SK-N-SH treated with all-trans-retinoic acid at 6 μM for 48 hours (cell line): ENCODE results near the gene LRRC40.

Source experiments
- ATAC-seq: fragments of 200-7000 bp; cut with Tn5 transposase; 3 replicates; pipeline ENCODE4 v1.9.1; 2020; ENCODE audit warnings: mild to moderate bottlenecking, moderate library complexity
- ARNTL ChIP-seq: fragments of 450-650 bp; formaldehyde crosslinking; IDR thresholded peaks from 2 replicates; pipeline ENCODE4 v1.5.0; 2020; ENCODE audit warnings: low read depth, mild to moderate bottlenecking, moderate library complexity, borderline replicate concordance
- BACH2 ChIP-seq: fragments of 250-450 bp; sonication (Bioruptor Pico); IDR thresholded peaks from 2 replicates; pipeline ENCODE4 v1.9.0; 2021; ENCODE audit warnings: mild to moderate bottlenecking, borderline replicate concordance
- CREB5 ChIP-seq: fragments of 250-450 bp; sonication (Bioruptor Pico); IDR thresholded peaks from 2 replicates; pipeline ENCODE4 v1.5.1; 2020; ENCODE audit warnings: low read depth, mild to moderate bottlenecking, moderate library complexity
- CSDC2 ChIP-seq: fragments of 250-450 bp; sonication (Bioruptor Pico); IDR thresholded peaks from 2 replicates; pipeline ENCODE4 v1.5.0; 2020; ENCODE audit warnings: mild to moderate bottlenecking, moderate library complexity
- ESRRG ChIP-seq: fragments of 250-450 bp; sonication (Bioruptor Pico); IDR thresholded peaks from 2 replicates; pipeline ENCODE4 v1.6.1; 2021; ENCODE audit warnings: mild to moderate bottlenecking
- GLIS3 ChIP-seq: fragments of 250-450 bp; sonication (Bioruptor Pico); IDR thresholded peaks from 2 replicates; pipeline ENCODE4 v1.5.0; 2020; ENCODE audit warnings: mild to moderate bottlenecking, moderate library complexity
- ISL1 ChIP-seq: fragments of 250-450 bp; sonication (Bioruptor Pico); IDR thresholded peaks from 2 replicates; pipeline ENCODE4 v2.1.2; 2022; ENCODE audit warnings: mild to moderate bottlenecking, moderate library complexity
- OSR1 ChIP-seq: fragments of 250-450 bp; sonication (Bioruptor Pico); IDR thresholded peaks from 2 replicates; pipeline ENCODE4 v1.8.0; 2022; ENCODE audit warnings: moderate library complexity, mild to moderate bottlenecking, inconsistent platforms
- PATZ1 ChIP-seq: fragments of 250-450 bp; sonication (Bioruptor Pico); IDR thresholded peaks from 2 replicates; pipeline ENCODE4 v1.8.0; 2020; ENCODE audit warnings: mild to moderate bottlenecking, moderate library complexity, borderline replicate concordance
- PPARA ChIP-seq: fragments of 250-450 bp; sonication (Bioruptor Pico); IDR thresholded peaks from 2 replicates; pipeline ENCODE4 v1.5.0; 2020; ENCODE audit warnings: mild to moderate bottlenecking, borderline replicate concordance
- RARB ChIP-seq: fragments of 250-450 bp; sonication (Bioruptor Pico); IDR thresholded peaks from 2 replicates; pipeline ENCODE4 v1.8.0; 2021; ENCODE audit warnings: mild to moderate bottlenecking, moderate library complexity
- SNAI2 ChIP-seq: fragments of 250-450 bp; sonication (Bioruptor Pico); IDR thresholded peaks from 2 replicates; pipeline ENCODE4 v1.5.0; 2020; ENCODE audit warnings: mild to moderate bottlenecking, moderate library complexity
- TCF4 ChIP-seq: fragments of 250-450 bp; sonication (Bioruptor Pico); IDR thresholded peaks from 2 replicates; pipeline ENCODE4 v1.8.0; 2021; ENCODE audit warnings: mild to moderate bottlenecking, moderate library complexity, borderline replicate concordance
- TOX ChIP-seq: fragments of 250-450 bp; sonication (Bioruptor Pico); IDR thresholded peaks from 2 replicates; pipeline ENCODE4 v1.8.0; 2021; ENCODE audit warnings: mild to moderate bottlenecking, moderate library complexity, borderline replicate concordance
- ZC3H10 ChIP-seq: fragments of 250-450 bp; sonication (Bioruptor Pico); IDR thresholded peaks from 2 replicates; pipeline ENCODE4 v1.5.1; 2021; ENCODE audit warnings: mild to moderate bottlenecking, moderate library complexity
- ZFP3 ChIP-seq: fragments of 250-450 bp; sonication (Bioruptor Pico); IDR thresholded peaks from 2 replicates; pipeline ENCODE4 v1.5.0; 2020; ENCODE audit warnings: mild to moderate bottlenecking, moderate library complexity
- ZFP30 ChIP-seq: fragments of 450-650 bp; formaldehyde crosslinking; IDR thresholded peaks from 2 replicates; pipeline ENCODE4 v1.5.0; 2022; ENCODE audit warnings: mild to moderate bottlenecking, moderate library complexity
- ZNF565 ChIP-seq: fragments of 450-650 bp; formaldehyde crosslinking; conservative IDR thresholded peaks from 2 replicates; pipeline ENCODE4 v1.5.0; 2020; ENCODE audit warnings: low read depth, mild to moderate bottlenecking, moderate library complexity
- ZNF70 ChIP-seq: fragments of 450-650 bp; formaldehyde crosslinking; IDR thresholded peaks from 2 replicates; pipeline ENCODE4 v1.5.0; 2020; ENCODE audit warnings: mild to moderate bottlenecking, moderate library complexity
- ZNF8 ChIP-seq: fragments of 450-650 bp; formaldehyde crosslinking; IDR thresholded peaks from 2 replicates; pipeline ENCODE4 v1.5.0; 2020; ENCODE audit warnings: mild to moderate bottlenecking, moderate library complexity
- TF ChIP-seq, protein P1 (sequence below): fragments of 250-450 bp; sonication (Bioruptor Pico); IDR thresholded peaks from 2 replicates; pipeline ENCODE4 v1.5.0; 2020; ENCODE audit warnings: mild to moderate bottlenecking, moderate library complexity

Gene LRRC40

GRCh38 chr1:70164350-70164749 is 41.0 kb downstream of the LRRC40 start:
- ATAC-seq = no peak
- TF ChIP-seq ZNF8 (CRISPR knock-in tag) (no peak), RARB (CRISPR knock-in tag) (no peak), ZC3H10 (no peak), ZNF70 (CRISPR knock-in tag) (no peak), ZNF565 (CRISPR knock-in tag) (no peak), GLIS3 (CRISPR knock-in tag) (no peak), ARNTL (no peak), CSDC2 (no peak), ZFP30 (CRISPR knock-in tag) (no peak), PPARA (CRISPR knock-in tag) (no peak), TOX (no peak)
- TF ChIP-seq, protein P1, sequence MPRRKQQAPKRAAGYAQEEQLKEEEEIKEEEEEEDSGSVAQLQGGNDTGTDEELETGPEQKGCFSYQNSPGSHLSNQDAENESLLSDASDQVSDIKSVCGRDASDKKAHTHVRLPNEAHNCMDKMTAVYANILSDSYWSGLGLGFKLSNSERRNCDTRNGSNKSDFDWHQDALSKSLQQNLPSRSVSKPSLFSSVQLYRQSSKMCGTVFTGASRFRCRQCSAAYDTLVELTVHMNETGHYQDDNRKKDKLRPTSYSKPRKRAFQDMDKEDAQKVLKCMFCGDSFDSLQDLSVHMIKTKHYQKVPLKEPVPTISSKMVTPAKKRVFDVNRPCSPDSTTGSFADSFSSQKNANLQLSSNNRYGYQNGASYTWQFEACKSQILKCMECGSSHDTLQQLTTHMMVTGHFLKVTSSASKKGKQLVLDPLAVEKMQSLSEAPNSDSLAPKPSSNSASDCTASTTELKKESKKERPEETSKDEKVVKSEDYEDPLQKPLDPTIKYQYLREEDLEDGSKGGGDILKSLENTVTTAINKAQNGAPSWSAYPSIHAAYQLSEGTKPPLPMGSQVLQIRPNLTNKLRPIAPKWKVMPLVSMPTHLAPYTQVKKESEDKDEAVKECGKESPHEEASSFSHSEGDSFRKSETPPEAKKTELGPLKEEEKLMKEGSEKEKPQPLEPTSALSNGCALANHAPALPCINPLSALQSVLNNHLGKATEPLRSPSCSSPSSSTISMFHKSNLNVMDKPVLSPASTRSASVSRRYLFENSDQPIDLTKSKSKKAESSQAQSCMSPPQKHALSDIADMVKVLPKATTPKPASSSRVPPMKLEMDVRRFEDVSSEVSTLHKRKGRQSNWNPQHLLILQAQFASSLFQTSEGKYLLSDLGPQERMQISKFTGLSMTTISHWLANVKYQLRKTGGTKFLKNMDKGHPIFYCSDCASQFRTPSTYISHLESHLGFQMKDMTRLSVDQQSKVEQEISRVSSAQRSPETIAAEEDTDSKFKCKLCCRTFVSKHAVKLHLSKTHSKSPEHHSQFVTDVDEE = no peak

DNA sequence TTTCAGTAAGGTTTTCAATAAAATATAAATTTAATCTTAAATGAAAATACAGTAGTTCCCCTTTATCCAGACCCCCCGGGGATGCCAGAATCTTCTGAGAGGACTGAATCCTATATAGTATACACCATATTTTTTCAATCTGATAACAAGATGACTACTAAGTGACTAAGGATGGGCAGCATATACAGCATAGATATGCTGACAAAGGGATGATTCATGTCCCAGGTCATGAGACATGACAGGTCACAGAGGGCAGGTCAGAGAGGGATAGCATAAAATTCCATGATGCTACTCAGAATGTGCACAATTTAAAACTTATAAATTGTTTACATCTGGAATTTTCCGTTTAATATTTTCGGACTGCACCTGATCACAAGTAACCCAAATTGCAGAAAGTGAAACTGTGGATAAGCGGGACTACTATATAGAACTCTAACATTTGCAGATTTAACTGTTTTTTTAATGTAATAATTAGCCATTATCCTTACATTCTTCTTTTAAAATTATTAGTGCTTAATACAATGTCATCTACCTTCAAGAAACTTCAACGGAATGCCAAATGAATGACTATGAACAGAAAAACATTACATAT is 48.8 kb downstream of the LRRC40 start:
- ATAC-seq = peak; percentile 71
- TF ChIP-seq ZC3H10 = no peak
- no peak for TF ChIP-seq ZFP3 (CRISPR knock-in tag)
- no peak for TF ChIP-seq BACH2 (CRISPR knock-in tag)
- no peak for TF ChIP-seq CSDC2
- TF ChIP-seq TCF4 (CRISPR knock-in tag) = no peak
- TF ChIP-seq, protein P1 = no peak
- no peak for TF ChIP-seq ESRRG (CRISPR knock-in tag)
- no peak for TF ChIP-seq CREB5 (CRISPR knock-in tag)
- TF ChIP-seq PPARA (CRISPR knock-in tag) = no peak
- TF ChIP-seq ZNF565 (CRISPR knock-in tag) = no peak

GRCh38 chr1:70153739-70154138 is 51.6 kb downstream of the LRRC40 start:
- ATAC-seq = no peak
- no peak for TF ChIP-seq BACH2 (CRISPR knock-in tag)

DNA sequence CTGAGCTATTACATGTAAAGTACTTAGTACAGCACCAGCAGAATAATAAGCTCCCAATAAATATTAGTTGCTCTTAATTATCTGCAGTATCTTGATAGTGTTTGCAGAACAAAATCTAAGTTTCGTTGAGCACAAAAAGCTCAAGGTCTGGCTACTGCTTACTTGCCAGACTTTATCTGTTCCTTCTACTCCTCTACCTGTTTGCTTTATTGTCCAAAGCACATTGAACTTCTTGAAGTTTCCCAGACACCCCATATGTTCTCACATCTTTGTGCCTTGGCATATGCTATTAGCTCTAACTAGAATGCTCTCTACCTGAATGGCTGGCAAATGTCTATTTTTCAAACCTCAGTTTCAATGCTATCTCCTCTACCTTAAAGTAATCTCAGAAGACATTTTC is 54.9 kb downstream of the LRRC40 start:
- ATAC-seq = no peak
- no peak for TF ChIP-seq ZC3H10
- TF ChIP-seq ZNF8 (CRISPR knock-in tag) = no peak
- TF ChIP-seq CREB5 (CRISPR knock-in tag) = no peak
- no peak for TF ChIP-seq ISL1 (CRISPR knock-in tag)
- TF ChIP-seq PPARA (CRISPR knock-in tag) = no peak
- TF ChIP-seq CSDC2 = no peak
- no peak for TF ChIP-seq SNAI2 (CRISPR knock-in tag)
- no peak for TF ChIP-seq TCF4 (CRISPR knock-in tag)
- TF ChIP-seq ZFP3 (CRISPR knock-in tag) = no peak
- TF ChIP-seq RARB (CRISPR knock-in tag) = no peak
- TF ChIP-seq ESRRG (CRISPR knock-in tag) = no peak
- TF ChIP-seq OSR1 (CRISPR knock-in tag) = no peak
- no peak for TF ChIP-seq PATZ1
- TF ChIP-seq, protein P1 = no peak
- TF ChIP-seq ZNF70 (CRISPR knock-in tag) = no peak
